HL-60 (cell line): Measurements from ENCODE around the gene WNT6.

ENCODE experiments used
- DNase-seq, 2 experiments: peaks; one replicate each; pipeline ENCODE4 v3.0.0-alpha.2; 2010 to 2020; ENCODE audit warnings: low read depth in 1 of 2, low spot score in 1 of 2
- H3K27ac ChIP-seq: fragments of 250-450 bp; sonication (Bioruptor Pico); replicated peaks from 2 replicates; pipeline ENCODE4 v1.5.1; 2020; ENCODE audit warnings: mild to moderate bottlenecking, moderate library complexity
- H3K27me3 ChIP-seq: fragments of 250-450 bp; sonication (Bioruptor Pico); 2 replicates; pipeline ENCODE4 v1.5.1; 2021; ENCODE audit warnings: mild to moderate bottlenecking, moderate library complexity; ENCODE audit not compliant: insufficient read depth, poor library complexity, severe bottlenecking
- H3K4me3 ChIP-seq: replicated peaks from 2 replicates; pipeline ENCODE4 v1.5.1; 2011; ENCODE audit warnings: mild to moderate bottlenecking, control low read depth, low read length; ENCODE audit not compliant: insufficient read depth
- CTCF ChIP-seq: IDR thresholded peaks from one replicate; pipeline ENCODE4 v1.5.1; 2011; ENCODE audit warnings: low read length, control low read depth, inconsistent platforms; ENCODE audit not compliant: insufficient read depth
- GABPA ChIP-seq: IDR thresholded peaks from 2 replicates; pipeline ENCODE4 v1.6.1; 2012; ENCODE audit warnings: low read depth
- POLR2AphosphoS5 ChIP-seq: IDR thresholded peaks from 2 replicates; pipeline ENCODE4 v1.6.1; 2012; ENCODE audit warnings: low read depth
- REST ChIP-seq: IDR thresholded peaks from 2 replicates; pipeline ENCODE4 v1.6.1; 2012; ENCODE audit warnings: low read depth; ENCODE audit not compliant: insufficient replicate concordance
- SPI1 ChIP-seq: IDR thresholded peaks from 2 replicates; pipeline ENCODE4 v1.6.1; 2012; ENCODE audit warnings: low read depth, mild to moderate bottlenecking, borderline replicate concordance

Gene WNT6

GRCh38 chr2:218894151-218894879 lies 34.7 kb downstream of the WNT6 start:
- no peak for DNase-seq
- H3K27ac ChIP-seq: no peak overlapping the region
- H3K27me3 ChIP-seq: peaks cover 42% of the 10 kb centered on the region

GRCh38 chr2:218894880-218895157 lies 35.2 kb downstream of the WNT6 start:
- peaks cover 47% of the 10 kb centered on the region for H3K27me3 ChIP-seq
- H3K27ac ChIP-seq: no peak overlapping the region
- H3K4me3 ChIP-seq: no peak overlapping the region
- no peak for DNase-seq
- TF ChIP-seq SPI1: no peak
- no peak for TF ChIP-seq GABPA
- TF ChIP-seq CTCF: no peak
- TF ChIP-seq POLR2AphosphoS5: no peak
- no peak for TF ChIP-seq REST

More at GRCh38 chr2:218894151-218894879, 34.7 kb downstream of the WNT6 start:
- TF ChIP-seq POLR2AphosphoS5 (no peak), SPI1 (no peak), REST (no peak), CTCF (no peak), GABPA (no peak)
- no peak overlapping the region for H3K4me3 ChIP-seq

GRCh38 chr2:218895326-218895725 lies 35.7 kb downstream of the WNT6 start:
- Histone ChIP-seq H3K4me3 (no peak overlapping the region), H3K27ac (no peak overlapping the region)

More at GRCh38 chr2:218895326-218895725, 35.7 kb downstream of the WNT6 start:
- no peak for TF ChIP-seq POLR2AphosphoS5
- no peak for TF ChIP-seq CTCF
- TF ChIP-seq SPI1: no peak
- no peak for DNase-seq
- H3K27me3 ChIP-seq: peaks cover 48% of the 10 kb centered on the region
